HG03103 (cell line): Measurements from ENCODE around the gene SPATA31A5.
"Not testable (repeated sequence)": the region's sequence is repeated elsewhere in the genome, so short reads cannot be mapped to it uniquely, and the experiment has no call there.

ENCODE experiments used
- ATAC-seq: cut with Tn5 transposase; IDR thresholded peaks from one replicate; pipeline ENCODE4 v1.9.1; 2021; ENCODE audit warnings: low read depth; ENCODE audit not compliant: unreplicated experiment

Gene SPATA31A5

DNA sequence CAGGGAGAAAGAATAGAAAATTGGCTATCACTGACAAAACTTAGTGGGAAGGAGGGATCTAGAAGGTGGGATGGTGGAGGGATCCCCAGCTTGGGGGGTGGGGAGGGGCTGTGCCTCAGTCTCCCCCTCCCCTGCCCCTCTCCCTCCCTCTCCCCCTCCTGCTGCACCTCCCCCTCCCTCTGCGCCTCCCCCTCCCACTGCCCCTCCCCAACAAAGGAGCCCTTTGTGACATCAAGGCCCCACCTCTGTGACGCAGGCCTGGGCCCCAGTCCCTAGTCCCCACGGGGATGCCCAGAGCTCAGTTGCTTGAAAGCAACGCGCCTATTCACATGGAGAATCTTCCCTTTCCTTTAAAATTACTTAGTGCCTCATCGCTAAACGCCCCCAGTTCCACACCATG is at the start of gene SPATA31A5:
Gene SPATA31A5 (plus strand): TSS at position 301 of the 400 bp plus-strand sequence. CDS start 29 bp downstream, at position 330.
- ATAC-seq: not testable (repeated sequence)

DNA sequence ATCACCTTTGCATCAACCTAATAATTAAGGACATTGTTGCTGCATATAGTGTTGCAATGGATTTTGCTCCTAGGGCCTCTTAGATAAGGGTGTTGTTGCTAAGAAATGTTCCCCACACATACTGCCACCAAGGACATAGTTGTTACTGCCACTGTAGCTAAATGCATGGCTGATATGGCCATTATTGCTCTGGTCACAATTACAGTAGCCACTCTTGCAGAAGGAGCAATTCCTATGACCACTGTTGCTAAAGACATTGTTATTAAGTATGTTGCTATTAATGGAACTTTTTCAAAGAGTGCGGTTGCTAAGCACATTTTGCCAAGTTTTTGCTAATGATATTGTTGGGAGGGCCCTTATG is 48.8 kb downstream of the SPATA31A5 start:
- not testable (repeated sequence) for ATAC-seq

DNA sequence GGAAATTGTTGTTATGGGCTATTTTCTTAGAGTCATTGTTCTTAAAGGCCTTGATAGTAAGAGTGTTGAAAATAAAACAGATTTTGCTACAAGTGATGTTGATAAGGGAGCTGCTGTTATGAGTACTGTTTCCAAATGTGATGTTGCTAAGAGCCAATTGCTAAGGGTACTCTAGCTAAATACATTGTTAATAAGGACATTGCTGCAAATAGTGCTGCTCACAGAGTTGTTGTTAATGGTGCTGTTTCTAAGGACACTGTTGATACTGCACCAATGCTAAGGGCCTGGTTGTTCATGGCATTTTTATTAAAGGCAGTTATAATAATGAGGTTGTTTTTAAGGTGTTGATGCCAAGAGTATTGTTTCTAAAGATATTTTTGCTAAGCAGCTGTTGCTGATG is 52.2 kb downstream of the SPATA31A5 start:
- not testable (repeated sequence) for ATAC-seq
